ENCODE results near the gene RNF166. TPM values are rescaled to one million over a fixed set of nuclear protein-coding genes. Genes with fewer than 3 reads are reported as not detected.
A peak's percentile ranks its signal among the peaks of the same experiment; 100 is the strongest.

The RNF166 gene
- total RNA-seq, 1 donor from 2014 or later: 31.3 TPM

GRCh38 chr16:88691129-88691813, 14.9 kb downstream of the RNF166 start:
- H3K36me3 Mint-ChIP-seq (ENCODE audit: low read depth): no peaks in the 10 kb centered on the region
- peaks cover 43% of the 10 kb centered on the region for H3K27me3 Mint-ChIP-seq (ENCODE audit: low read depth)
- H3K9me3 Mint-ChIP-seq: no peaks in the 10 kb centered on the region
- DNase-seq (ENCODE audit: low read depth, low spot score): no peak
- H3K4me1 Mint-ChIP-seq: no peaks in the 10 kb centered on the region
- H3K4me3 Mint-ChIP-seq: no peak overlapping the region
- no peak for TF ChIP-seq CTCF (conservative IDR thresholded peaks at IDR 0.05)
- H3K27ac Mint-ChIP-seq (ENCODE audit: unreplicated experiment): no peak overlapping the region

- Mint-ChIP-seq H3K4me1 (no peaks in the 10 kb centered on the region), H3K27me3 (ENCODE audit: low read depth) (peaks cover 48% of the 10 kb centered on the region), H3K36me3 (ENCODE audit: low read depth) (no peaks in the 10 kb centered on the region), H3K27ac (ENCODE audit: unreplicated experiment) (peak overlapping the region; percentile 37), H3K9me3 (no peaks in the 10 kb centered on the region), H3K4me3 (no peak overlapping the region)
- no peak for TF ChIP-seq CTCF (conservative IDR thresholded peaks at IDR 0.05)
- no peak for DNase-seq (ENCODE audit: low read depth, low spot score)
These were observed 15.7 kb downstream of the RNF166 start for GRCh38 chr16:88690341-88691128.

DNA sequence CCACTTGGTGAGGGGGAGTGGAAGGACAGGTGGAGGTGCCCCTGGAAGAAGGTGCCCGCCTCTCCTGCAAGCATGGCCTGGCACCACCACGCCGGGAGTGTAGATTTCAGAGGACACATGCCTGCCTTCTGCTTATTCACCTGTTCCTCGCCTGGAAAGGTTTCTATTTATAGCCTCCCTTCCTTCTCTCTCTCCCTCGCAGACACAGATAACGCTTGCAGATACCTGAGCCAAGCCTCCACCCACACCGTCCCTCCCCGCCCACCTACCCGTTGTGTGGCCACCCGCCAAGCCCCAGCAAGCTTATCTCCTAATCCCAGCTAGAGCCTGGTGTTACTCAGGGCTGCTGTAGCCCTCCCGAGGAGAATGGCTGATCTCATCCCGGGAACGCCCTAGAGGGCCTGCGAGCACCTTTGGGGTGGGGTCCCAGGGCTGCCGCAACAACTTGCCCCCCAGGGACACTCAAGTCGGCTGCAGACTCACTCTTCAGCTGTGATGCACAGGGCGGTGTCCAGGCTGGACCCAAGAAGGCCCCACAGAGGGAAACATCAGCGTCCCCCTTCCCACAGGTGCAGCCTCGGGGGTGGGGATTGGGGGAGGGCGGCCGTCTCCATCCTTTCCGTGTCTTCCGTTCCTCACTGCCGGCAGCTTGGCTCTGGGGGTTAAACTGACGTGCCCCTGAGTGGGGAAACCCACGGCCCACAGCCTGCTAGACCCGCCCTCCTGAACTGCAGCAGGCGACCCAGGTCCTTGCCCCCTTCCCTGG, 18.0 kb downstream of the RNF166 start:
- H3K4me1 Mint-ChIP-seq: no peaks in the 10 kb centered on the region
- H3K36me3 Mint-ChIP-seq (ENCODE audit: low read depth): no peaks in the 10 kb centered on the region
- H3K9me3 Mint-ChIP-seq: no peaks in the 10 kb centered on the region
- no peak overlapping the region for H3K4me3 Mint-ChIP-seq
- no peak for DNase-seq (ENCODE audit: low read depth, low spot score)
- H3K27ac Mint-ChIP-seq (ENCODE audit: unreplicated experiment): no peak overlapping the region
- no peak for TF ChIP-seq CTCF (conservative IDR thresholded peaks at IDR 0.05)
- peaks cover 69% of the 10 kb centered on the region for H3K27me3 Mint-ChIP-seq (ENCODE audit: low read depth)

GRCh38 chr16:88687676-88688012, 18.6 kb downstream of the RNF166 start:
- Mint-ChIP-seq H3K4me1 (no peaks in the 10 kb centered on the region), H3K27ac (ENCODE audit: unreplicated experiment) (no peak overlapping the region), H3K36me3 (ENCODE audit: low read depth) (no peaks in the 10 kb centered on the region), H3K27me3 (ENCODE audit: low read depth) (peaks cover 72% of the 10 kb centered on the region), H3K4me3 (no peak overlapping the region), H3K9me3 (no peaks in the 10 kb centered on the region)
- TF ChIP-seq CTCF (conservative IDR thresholded peaks at IDR 0.05): no peak
- no peak for DNase-seq (ENCODE audit: low read depth, low spot score)

DNA sequence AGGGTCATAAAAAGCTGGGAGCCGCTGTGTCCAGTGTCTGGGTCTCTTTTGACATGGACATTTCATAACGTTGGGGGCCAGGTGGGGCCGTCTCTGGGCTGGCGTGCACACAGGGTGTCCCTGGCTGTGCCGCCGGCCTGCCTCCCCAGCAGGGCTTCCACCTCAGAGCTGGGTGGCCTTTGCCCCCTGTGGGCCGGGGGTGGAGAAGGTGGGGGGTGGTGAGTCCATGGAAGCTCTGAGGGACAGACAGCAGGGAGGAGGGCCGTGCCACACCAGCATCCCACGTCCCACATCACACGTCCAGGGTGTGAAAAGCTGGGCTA, 19.0 kb downstream of the RNF166 start:
- no peak for DNase-seq (ENCODE audit: low read depth, low spot score)
- no peak overlapping the region for H3K4me3 Mint-ChIP-seq
- H3K27me3 Mint-ChIP-seq (ENCODE audit: low read depth): peaks cover 76% of the 10 kb centered on the region

More for the DNA sequence above, 19.0 kb downstream of the RNF166 start:
- H3K27ac Mint-ChIP-seq (ENCODE audit: unreplicated experiment): no peak overlapping the region
- peaks cover 4% of the 10 kb centered on the region for H3K4me1 Mint-ChIP-seq
- H3K36me3 Mint-ChIP-seq (ENCODE audit: low read depth): no peaks in the 10 kb centered on the region
- H3K9me3 Mint-ChIP-seq: no peaks in the 10 kb centered on the region
- no peak for TF ChIP-seq CTCF (conservative IDR thresholded peaks at IDR 0.05)
